GM15510 (cell line): ENCODE data around the gene CLIP3.

Experiments
- POLR2A ChIP-seq: IDR thresholded peaks from 3 replicates; pipeline ENCODE4 v1.6.1; 2011; ENCODE audit warnings: borderline replicate concordance; ENCODE audit not compliant: insufficient read length; ENCODE audit errors: extremely low read depth

The CLIP3 gene

DNA sequence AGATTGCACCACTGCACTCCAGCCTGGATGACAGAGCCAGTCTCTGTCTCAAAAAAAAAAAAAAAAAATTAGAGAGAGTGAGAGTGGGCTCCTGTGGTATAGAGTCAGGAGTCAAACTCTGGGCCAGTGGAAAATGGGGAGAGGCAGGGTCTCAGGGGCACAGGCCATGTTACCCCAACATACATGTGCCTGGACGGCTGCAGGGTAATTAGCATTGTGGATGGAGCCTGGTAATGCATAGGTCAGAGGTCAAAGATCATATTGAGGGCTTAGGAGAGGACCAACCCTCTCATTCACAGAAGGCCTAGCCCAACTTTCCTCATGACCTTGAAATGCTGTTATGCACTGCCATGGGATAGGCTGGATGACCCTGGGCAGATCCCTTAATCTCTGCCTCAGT, 7.1 kb downstream of the CLIP3 start:
- no peak for TF ChIP-seq POLR2A

DNA sequence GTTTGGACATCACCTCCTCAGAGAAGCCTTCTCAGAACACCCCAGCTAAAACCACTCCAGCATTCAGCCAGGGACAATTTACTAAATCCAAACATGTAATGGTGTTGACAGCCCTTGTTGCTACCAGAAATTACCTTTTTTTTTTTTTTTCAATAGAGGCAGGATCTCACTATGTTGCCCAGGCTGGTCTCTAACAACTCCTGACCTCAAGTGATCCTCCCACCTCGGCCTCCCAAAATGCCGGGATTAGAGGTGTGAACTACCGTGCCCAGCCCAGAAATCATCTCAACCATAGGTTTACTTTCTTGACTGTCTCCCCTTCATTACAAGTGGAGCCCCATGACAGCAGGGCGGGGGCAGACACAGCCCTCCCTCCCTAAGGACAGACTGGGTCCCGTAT, 9.2 kb downstream of the CLIP3 start:
- TF ChIP-seq POLR2A, result no peak

DNA sequence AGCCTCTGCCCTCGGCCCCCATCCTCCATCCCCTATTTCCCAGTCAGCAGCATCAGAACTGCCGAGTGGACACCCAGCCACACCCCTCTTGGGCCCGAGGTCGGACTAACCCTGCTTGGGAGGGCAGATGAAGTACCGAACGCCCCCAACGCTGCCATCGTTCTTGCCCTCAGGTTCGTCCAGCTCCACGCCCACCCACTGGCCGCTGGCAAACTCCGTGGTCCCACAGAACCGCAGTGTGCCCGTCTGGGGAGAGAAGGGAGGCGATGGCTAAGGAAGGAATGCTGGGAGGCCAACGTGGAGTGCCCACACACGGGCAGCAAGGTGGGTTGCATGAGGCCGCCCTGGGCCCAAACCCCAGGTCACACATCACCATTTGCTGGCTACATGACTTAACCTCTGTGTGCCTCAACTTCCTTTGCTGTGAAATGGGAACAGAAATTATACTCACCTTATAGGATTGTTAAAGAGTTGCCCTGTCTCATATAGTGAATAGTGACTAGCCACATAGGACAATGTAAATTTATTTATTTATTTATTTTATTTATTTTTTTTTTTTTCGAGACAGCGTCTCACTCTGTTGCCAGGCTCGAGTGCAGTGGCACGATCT, 13.5 kb downstream of the CLIP3 start:
- TF ChIP-seq POLR2A, result no peak

DNA sequence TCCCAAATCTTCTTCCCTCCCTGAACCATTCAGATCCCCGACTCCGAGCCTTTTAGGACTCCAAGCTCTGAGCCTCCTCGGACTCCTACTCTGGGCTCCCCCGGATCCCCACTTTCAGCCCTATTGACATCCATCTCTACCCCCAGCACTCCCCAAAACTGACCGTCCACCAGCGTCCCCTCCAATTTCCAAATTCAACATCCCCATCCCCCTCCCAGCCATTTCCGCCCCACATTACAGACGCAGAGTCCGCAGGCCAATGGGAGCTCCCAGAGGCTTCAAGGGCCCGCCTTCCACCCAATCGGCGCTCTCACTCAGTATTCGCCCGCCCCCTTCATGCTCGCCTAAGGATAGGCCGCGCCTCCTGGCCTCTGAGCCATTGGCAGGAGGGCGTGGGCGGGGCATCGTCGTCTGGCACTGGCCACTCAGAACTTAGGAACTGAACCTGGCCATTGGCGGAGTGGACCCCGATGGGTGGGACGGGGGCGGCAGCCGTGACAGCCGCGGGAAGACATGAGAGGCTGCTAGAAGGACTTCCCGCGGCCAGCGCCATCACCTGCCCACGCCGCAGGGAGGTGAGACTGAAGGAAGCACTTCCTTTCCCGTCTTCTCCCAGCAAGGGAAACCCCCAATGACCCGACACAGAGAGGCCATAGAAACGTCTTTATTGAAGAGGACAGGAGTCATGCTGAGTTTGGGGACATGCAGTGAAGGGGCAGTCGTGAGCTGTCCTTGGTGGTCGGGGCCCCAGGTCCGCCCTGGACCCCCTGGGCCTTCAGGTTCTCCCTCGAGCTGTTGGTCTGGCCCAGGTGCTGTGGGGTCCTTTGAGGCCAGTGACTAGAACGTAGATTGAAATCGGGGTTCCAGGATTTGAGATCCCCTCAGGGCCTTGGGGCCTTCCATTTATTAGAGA, 18.4 kb downstream of the CLIP3 start, which contains the start of gene ALKBH6:
Gene ALKBH6 (minus strand): TSS at position 202 of the 913 bp plus-strand sequence. CDS start 816 bp downstream, outside the sequence.
- TF ChIP-seq POLR2A, result peak; percentile 50

DNA sequence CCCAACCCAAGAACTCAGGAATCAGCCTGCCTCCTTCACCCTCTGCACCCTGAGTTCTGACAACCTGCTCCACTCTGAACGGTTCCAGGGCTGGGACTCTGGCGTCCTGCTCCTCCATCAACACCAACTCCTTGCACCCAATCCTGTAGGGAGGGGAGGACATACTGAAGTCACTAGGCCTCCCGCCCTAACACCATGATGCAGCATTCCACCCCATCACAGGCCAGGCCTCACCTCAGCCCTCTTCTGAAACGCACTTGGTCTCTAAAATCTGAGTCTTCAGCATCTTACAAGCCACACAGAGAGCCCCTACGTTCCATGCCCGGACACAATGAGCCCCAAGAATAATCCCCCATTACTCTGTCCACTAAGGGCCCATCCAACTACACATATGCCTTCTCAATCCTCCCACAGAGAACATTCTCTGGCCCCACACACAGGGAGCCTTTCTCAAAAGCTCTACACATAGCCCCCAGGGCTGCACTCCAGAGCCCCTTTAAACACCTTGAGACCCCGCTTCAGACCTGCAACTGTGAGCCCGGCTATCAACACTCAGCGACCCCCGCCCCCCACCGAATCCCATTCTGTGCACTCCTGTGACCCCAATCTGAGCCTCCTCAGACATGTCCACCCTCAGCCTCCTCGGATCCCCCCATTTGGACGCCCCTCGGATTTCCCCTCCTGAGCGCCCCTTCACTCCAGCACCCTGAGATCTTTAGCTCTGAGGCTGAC, 19.2 kb downstream of the CLIP3 start:
- TF ChIP-seq POLR2A, result no peak

DNA sequence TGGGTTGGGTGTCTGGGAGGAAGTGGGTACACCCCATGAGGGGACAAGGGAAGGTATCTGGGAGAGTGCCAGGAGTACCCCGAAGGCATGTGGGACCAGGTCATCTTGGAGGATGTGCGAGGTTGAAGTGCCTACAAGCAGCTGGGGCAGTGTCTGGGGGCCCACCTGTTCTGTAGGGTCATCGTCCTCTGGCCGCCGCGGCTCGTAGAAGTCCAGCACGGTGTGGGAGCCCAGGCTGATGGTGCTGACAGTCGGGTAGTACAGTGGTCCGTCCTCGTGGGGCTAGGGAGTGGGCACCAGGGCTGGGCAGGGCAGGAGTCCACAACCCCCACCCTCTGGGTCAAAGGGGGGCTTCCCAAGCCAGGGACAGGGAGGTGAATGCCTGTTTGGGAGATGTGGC, 22.3 kb downstream of the CLIP3 start:
- no peak for TF ChIP-seq POLR2A

DNA sequence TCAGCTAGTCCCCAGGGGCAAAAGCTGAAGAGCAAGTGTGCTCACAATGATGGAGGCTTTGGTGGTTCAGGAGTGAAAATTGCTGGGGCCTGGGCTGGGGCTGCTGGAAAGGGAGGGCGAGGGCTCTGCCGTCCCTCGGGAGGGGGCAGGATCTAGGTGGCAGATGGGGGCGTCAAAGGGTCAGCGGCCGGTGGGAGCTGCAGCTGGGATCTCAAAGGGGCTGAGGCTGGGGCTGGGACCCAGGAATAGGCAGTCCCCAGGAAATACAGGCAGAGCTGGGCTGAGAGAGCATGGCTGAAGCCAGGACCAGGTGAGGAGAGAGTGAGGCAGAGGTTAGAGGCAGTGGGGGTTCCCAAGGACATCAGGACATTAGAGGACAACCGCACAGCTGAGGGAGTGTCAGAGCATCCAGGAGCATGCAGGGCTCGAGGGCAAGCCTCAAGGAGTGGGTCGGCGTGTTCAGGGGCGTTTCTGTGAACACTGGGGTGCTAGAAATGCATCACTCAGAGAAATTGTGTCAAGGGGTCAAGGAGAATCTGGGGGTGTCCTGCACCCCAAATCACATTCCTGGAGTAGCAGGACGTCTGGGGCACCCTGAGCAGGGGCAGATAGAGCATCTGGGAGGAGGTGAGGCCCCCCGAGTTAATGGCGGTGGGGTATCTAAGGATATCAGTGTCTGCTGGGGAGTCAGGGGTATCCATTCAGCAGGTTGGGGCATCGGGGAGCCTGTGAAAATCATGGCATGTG, 22.9 kb downstream of the CLIP3 start:
- no peak for TF ChIP-seq POLR2A

DNA sequence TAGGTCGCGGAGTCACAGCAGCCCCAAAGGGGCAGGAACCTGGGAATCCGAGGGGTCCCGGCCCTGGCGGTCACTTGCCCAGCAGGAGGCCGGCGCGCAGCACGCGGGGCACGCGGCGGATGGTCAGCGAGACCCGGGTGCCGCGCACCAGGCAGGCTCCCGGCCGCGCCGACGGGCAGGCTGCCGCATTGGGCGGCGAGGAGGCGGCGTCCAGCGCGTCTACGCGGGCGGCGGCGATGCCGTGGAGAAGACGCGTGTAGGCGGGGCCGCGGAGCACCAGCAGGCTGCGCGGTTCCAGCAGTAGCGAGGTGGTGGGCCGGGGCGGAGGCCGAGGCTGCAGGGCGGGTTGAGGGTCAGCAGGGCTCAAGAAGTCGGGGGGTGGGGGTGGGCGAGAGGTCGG, 23.5 kb downstream of the CLIP3 start:
- TF ChIP-seq POLR2A, result peak; percentile 51

DNA sequence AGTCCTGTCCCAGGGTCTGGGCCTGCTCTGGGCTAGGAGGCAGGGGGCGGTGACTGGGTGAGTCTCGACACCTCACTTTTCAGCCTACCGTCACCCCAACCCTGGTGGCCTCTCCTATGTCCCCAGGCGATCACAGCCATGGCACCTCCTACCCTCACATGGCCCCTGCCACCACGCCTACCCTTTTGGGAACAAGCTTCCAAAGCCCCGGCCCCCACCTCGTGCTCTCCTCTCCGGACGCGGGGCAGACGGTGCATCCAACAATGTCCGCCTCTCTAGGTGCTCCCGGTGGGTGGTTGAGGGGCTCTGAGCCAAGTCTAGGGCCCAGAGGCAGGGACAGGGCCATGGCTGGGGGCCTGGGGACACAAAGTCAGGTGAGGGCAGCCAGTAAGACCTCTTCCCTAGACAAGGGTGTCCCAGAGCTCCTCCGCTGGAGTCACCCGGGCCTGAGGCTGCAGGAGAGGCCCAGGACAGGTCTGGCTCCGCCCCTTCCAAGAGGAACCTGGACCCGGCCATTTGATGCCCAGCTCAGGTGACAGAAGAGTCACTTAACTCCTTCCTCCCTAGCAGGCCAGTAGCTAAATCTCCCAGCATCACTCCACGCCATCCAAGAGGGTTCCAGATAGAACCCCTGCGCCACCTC, 24.2 kb downstream of the CLIP3 start, which contains the start of gene SYNE4:
Gene SYNE4 (minus strand): TSS at position 478 of the 643 bp plus-strand sequence. CDS start 132 bp downstream, at position 346.
- no peak for TF ChIP-seq POLR2A

DNA sequence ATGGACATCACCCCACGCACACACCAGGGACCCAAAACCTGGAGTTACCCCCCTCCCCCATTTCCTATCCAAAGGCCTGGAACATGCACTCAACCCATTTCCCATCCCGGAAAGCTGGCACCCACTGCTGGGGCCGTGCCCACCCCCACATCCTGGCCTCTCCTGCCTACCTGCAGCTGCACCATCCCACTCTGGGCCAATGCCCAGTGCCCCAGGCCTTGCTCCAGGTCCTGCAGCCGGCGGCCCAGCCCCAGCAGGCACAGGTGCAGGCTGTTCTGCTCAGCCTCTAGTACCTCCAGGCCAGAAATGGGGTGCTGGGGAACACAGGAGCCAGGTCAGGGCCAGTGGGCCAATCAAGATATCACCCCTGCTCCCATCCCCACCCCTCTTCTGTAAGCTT, 25.7 kb downstream of the CLIP3 start:
- TF ChIP-seq POLR2A, result no peak

DNA sequence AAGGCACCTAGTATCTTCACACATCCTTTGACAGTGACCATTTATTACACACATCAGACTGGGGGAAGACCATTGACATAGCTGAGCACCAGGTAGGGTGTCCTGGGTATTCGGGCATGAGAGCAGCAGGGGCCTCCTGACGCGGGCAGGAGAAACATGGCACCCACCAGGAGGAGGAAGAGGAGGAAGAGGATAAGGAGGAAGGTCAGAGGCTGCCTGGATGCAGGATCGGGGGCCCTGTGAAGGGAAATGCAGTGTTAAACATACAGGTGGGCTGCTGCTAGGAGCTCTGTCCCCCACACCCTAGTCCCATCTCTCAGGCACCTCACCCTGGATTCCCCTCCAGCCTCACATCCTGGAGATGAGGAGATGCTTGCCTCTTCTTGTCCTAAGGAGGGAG, 29.4 kb downstream of the CLIP3 start:
- no peak for TF ChIP-seq POLR2A

DNA sequence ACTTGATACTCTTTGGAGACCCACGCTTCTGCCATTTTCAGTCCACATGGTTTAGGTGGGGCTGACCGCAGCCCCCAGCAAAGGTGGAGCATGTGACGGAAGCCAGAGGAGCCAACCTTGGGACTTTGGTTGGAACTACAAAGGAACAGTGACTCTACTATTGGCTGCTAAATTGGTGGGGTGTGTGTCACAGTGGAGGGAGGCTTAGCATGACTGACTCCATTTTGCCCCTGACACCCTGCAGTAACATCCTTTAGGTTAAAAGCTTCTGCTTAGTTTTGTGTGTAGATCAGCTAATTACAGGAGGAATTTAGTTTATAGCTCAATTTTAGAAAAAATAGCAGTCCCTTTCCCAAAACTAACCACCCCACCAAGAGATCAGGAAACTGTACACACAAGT, 31.1 kb downstream of the CLIP3 start:
- TF ChIP-seq POLR2A, result no peak

DNA sequence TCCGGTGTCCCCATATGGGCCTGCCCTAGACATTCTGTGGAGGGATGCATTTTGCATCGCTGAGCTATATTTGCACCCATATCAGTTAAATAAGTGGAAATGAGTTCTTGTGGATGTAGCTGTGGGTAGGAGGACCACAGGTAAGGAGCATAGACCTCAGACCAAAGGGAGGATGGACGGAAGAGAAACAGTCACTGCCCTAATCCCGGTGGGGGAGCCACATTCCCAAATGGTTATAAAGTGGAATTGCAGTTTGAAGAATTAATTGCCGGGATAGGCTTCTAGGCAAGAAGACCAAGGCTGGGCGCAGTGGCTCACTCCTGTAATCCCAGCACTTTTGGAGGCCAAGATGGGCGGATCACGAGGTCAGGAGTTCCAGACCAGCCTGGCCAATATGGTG, 35.9 kb downstream of the CLIP3 start:
- no peak for TF ChIP-seq POLR2A
